HFF-Myc (cell line): ENCODE data around the gene SFXN2.
"Not testable (repeated sequence)": the region's sequence is repeated elsewhere in the genome, so short reads cannot be mapped to it uniquely, and the experiment has no call there.

Source experiments
- DNase-seq: peaks from one replicate; pipeline ENCODE4 v3.0.0-alpha.2; 2011; ENCODE audit warnings: low read depth; ENCODE audit errors: extremely low read depth
- H3K4me3 ChIP-seq: replicated peaks from 2 replicates; pipeline ENCODE4 v1.5.1; 2011; ENCODE audit warnings: low read depth, mild to moderate bottlenecking, control low read depth, low read length
- TF ChIP-seq, protein P1 (sequence below): IDR thresholded peaks from 2 replicates; pipeline ENCODE4 v1.5.1; 2012; ENCODE audit warnings: mild to moderate bottlenecking, low read depth, low read length, control low read depth; ENCODE audit errors: missing control alignments

Gene SFXN2, protein sequence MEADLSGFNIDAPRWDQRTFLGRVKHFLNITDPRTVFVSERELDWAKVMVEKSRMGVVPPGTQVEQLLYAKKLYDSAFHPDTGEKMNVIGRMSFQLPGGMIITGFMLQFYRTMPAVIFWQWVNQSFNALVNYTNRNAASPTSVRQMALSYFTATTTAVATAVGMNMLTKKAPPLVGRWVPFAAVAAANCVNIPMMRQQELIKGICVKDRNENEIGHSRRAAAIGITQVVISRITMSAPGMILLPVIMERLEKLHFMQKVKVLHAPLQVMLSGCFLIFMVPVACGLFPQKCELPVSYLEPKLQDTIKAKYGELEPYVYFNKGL

DNA sequence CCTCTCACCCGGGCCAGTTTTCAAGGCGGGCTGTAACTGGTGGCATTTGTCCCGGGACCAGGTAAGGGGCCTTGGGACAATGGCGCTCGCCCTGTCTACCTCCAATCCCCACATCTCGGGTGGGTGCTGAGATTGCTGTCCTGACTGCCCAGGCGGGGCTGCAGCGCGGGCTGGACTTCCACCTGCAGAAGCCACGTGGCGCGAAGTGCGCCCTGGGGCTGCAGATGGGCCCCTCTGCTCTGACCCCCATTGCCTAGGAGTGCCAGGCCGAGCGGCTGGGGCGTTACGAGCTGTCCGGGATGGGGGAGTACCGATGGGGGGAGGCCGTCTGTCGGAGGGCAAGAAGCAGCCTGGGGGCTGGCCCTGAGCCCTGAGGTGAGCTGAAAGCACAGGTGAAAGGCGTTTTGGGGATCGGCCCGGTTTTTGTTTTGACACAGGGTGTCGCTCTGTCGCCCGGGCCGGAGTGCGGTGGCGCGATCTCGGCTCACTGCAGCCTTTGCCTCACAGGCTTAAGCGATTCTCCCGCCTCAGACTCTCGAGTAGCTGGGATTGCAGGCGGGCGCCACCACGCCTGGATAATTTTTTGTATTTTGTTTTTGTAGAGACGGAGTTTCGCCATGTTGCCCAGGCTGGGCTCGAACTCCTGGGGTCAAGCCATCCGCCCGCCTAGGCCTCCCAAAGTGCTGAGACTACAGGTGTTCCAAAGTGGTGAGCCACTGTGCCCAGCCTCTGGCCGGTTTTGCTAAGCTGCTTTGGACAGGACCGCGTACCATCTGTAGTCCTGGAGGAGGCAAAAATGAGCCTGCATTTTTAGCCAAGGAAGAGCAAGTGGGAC is at the start of gene SFXN2:
SFXN2 (plus strand) TSS at position 16 of the 835 bp plus-strand sequence. CDS start 12,001 bp downstream, outside the sequence.
- peak within 1 kb of the TSS; percentile 92 for H3K4me3 ChIP-seq
- DNase-seq = no peak
- TF ChIP-seq, protein P1, sequence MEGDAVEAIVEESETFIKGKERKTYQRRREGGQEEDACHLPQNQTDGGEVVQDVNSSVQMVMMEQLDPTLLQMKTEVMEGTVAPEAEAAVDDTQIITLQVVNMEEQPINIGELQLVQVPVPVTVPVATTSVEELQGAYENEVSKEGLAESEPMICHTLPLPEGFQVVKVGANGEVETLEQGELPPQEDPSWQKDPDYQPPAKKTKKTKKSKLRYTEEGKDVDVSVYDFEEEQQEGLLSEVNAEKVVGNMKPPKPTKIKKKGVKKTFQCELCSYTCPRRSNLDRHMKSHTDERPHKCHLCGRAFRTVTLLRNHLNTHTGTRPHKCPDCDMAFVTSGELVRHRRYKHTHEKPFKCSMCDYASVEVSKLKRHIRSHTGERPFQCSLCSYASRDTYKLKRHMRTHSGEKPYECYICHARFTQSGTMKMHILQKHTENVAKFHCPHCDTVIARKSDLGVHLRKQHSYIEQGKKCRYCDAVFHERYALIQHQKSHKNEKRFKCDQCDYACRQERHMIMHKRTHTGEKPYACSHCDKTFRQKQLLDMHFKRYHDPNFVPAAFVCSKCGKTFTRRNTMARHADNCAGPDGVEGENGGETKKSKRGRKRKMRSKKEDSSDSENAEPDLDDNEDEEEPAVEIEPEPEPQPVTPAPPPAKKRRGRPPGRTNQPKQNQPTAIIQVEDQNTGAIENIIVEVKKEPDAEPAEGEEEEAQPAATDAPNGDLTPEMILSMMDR = no peak

DNA sequence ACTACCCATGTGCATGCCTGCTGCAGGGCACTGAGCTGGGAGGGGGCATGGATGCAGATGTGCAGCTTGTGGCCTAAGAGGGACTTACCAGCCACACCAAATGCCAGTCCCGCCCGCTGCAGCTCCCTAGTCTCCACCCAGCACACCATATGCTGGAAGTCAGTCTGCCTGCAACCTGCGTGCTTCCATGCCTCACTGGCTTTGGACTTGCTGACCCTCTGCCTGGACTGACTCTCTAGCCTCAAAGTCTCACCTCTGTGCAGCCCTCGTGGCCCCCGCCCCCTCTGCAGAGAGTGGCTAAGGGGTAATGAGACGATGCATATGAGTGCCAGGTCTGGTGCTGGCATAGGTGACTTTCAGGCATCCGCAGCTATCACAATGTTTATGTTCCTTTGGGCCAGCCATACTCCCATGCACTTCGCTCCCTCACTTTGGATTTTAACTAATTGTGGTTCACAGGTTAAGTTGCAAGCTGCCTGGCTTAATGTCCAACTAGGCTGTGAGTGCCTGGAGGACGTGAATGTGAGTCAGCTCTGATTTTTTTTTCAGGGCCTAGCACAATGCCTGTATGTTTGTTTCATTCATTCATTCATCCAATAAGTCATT is 48.4 kb upstream of the SFXN2 start:
- no peak overlapping the region for H3K4me3 ChIP-seq
- no peak for DNase-seq
- TF ChIP-seq, protein P1 = no peak

DNA sequence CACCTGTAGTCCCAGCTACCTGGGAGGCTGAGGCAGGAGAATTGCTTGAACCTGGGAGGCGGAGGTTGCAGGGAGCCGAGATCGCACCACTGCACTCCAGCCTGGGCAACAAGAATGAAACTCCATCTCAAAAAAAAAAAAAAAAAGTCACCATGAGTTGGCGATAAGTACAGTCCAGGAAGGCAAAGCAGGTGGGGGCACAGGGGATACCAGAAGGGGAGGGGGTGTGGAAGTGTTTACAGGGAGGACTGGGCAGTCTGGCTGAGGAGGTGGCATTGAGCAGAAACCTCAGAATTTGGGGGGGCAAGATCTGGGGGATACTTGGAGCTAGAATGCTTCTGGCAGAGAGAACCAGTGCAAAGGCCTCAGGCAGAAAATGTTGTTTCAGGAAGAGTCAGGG is 47.0 kb upstream of the SFXN2 start:
- DNase-seq, H3K4me3 ChIP-seq: not testable (repeated sequence)

DNA sequence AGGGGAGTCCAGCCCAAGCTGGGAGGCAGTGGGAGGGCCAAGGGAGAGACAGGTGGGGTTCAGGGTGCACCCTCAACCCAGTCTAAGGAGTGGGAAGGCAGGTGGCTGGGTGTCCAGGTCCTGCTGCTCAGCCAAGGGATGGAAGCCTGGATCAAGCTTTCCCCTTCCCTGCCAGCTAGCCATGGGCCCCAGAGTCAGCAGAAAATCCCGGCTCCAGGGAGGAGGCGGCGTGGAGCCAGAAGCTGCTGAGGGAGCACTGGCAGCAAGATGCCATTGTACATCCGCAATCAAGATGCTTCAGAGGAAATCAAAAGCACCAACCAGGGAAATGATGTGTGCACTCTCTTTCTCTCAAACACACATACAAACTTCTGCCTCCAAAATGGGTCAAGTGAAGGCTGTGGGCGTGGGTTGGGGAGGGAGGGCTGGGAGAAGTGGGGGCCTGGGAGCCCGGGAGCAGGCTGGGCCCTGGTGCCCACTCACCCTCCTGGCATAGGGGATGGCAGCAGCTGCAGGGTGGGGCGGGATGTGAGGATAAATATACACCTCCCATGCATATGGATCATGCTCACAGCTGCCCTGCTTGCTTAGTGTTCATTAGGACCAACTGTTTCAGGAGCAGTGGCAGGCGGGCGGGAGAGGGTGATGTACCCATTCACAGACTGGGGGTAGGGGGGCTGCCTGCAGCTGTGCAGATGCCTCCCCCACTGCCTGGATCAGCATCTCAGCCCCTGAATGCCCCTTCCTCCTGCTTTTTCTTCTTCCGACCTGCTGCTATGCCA is 45.9 kb upstream of the SFXN2 start:
- no peak for DNase-seq
- TF ChIP-seq, protein P1 = no peak
- no peak overlapping the region for H3K4me3 ChIP-seq

DNA sequence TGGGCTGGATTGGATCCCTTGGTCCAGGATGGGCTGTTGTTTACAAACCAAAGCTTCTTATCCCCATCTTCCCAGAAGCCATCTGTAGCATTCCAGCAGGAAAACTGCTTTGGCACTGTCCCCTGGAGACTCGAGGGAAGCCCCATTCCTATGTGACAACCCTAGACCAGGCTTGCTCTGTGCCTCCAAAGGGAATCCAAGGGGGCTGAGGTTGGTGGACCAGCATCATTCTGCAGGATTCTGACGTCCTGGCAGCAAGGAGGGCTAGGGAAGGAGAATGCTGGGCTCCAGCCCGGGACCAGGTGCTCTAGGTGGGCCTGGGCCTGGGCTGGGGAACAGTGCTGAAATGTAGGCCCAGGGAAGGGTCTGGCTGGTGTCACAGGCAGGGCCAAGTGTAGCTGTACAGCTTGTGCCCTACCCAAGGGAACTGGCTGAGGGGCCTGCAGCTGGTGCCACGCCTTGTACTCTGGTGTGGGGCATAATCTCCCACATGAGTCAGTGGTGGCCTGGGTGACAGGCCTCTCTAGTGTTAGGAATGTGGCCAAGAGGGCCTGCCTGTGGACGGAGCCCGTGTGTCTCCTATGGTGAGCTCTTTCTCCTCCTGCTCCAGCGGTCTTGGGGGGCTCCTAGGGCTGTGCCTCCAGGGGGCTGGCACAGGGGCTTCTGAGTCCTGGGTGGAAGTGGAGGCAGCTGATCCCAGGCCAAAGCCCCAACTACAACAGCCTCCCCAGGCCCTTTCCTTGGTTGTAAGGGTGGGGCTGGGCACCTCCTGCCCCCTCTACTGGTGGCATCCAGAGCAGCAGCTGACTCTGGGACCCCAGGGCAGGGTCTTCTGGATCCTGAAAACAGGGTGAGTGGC is 45.0 kb upstream of the SFXN2 start:
- no peak for DNase-seq

DNA sequence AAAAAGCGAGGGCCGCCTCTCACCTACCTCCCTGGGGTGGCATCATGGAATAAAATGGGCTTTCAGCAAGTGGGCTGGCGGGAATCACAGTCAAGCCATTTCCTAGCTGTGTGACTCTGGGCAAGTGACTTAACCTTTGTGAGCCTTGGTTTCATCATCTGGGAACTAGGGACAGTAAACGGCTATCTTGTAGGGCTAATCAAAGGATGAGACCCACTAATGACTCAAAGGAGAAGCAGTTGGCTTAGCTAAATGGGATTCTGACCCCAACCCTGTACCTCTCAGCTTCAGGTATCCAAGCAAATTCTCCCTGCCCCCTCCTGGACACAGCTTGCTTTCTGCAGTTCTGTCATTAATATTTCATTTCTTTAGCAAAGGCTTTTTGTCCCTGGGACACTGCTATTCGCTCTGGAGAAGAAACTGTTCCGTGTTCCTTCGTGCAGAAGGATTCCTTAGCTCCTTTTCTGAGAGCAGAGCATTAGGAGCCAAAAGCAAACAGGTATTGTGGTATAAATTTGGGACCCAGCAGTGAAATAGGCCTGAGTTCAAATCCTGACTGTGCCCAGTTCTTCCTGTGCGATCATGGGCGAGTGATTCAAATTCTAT is 44.3 kb upstream of the SFXN2 start:
- TF ChIP-seq, protein P1 = no peak
- no peak for DNase-seq
- H3K4me3 ChIP-seq = no peak overlapping the region

More for the DNA sequence above, 45.0 kb upstream of the SFXN2 start:
- TF ChIP-seq, protein P1 = peak; percentile 30
- H3K4me3 ChIP-seq = no peak overlapping the region
